ENCODE results near the gene AP3B1. TPM values are rescaled to one million over a fixed set of nuclear protein-coding genes. Genes with fewer than 3 reads are reported as not detected.
A peak's percentile ranks its signal among the peaks of the same experiment; 100 is the strongest.

The AP3B1 gene, protein sequence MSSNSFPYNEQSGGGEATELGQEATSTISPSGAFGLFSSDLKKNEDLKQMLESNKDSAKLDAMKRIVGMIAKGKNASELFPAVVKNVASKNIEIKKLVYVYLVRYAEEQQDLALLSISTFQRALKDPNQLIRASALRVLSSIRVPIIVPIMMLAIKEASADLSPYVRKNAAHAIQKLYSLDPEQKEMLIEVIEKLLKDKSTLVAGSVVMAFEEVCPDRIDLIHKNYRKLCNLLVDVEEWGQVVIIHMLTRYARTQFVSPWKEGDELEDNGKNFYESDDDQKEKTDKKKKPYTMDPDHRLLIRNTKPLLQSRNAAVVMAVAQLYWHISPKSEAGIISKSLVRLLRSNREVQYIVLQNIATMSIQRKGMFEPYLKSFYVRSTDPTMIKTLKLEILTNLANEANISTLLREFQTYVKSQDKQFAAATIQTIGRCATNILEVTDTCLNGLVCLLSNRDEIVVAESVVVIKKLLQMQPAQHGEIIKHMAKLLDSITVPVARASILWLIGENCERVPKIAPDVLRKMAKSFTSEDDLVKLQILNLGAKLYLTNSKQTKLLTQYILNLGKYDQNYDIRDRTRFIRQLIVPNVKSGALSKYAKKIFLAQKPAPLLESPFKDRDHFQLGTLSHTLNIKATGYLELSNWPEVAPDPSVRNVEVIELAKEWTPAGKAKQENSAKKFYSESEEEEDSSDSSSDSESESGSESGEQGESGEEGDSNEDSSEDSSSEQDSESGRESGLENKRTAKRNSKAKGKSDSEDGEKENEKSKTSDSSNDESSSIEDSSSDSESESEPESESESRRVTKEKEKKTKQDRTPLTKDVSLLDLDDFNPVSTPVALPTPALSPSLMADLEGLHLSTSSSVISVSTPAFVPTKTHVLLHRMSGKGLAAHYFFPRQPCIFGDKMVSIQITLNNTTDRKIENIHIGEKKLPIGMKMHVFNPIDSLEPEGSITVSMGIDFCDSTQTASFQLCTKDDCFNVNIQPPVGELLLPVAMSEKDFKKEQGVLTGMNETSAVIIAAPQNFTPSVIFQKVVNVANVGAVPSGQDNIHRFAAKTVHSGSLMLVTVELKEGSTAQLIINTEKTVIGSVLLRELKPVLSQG
- 78.6 and 113 TPM in 2 replicates for total RNA-seq

DNA sequence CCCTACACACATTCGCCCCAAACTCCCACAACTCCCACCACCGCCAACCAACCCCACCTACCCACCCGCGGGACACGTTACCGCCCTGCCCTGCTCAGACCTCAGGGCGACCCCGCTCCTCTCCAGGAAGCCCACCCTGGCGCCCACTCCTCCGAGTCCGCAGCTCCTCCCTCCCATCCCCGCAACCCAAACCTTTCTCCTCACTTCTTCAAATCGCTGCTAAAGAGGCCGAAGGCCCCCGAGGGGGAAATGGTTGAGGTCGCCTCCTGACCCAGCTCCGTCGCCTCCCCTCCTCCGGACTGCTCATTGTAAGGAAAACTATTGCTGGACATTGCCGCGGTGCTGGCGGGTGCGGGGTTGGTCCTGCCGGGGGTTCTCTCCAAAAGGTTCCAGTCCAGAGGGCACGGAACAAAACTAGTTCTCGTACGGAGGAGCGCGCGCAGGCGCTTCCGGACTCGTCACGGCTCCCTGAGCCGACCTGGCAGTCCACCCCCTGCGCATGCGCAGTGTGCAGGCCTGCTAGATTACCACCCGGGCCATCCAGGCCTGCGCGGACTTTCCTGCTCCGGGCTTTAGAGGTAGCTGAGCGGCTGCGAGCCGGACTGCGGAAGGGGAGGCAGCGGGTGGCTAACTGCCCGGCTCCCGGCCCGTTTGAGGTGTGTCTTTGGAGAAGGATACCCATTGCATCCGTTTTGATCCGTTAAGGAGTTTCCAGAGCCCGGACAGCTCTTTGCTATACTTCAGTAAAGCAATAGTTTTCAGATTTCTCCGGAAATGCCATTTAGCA, at the start of gene AP3B1:
Gene AP3B1, minus strand, starts transcription at position 451 of the 787 bp plus-strand sequence. Its CDS starts 119 bp downstream, at position 332.
- TF ChIP-seq CTCF (IDR thresholded peaks at IDR 0.05; ENCODE audit: insufficient read depth, low read depth, low read length): no peak
- peak within 1 kb of the TSS; percentile 74 for H3K4me3 ChIP-seq (ENCODE audit: low read depth, low read length)
- DNase-seq (ENCODE audit: low read depth): peak; percentile 99

GRCh38 chr5:78341440-78341839, 46.9 kb upstream of the AP3B1 start:
- no peak overlapping the region for H3K4me3 ChIP-seq (ENCODE audit: low read depth, low read length)
- DNase-seq (ENCODE audit: low read depth): no peak
- no peak for TF ChIP-seq CTCF (IDR thresholded peaks at IDR 0.05; ENCODE audit: insufficient read depth, low read depth, low read length)

GRCh38 chr5:78339617-78340436, 45.3 kb upstream of the AP3B1 start:
- no peak for DNase-seq (ENCODE audit: low read depth)
- no peak for TF ChIP-seq CTCF (IDR thresholded peaks at IDR 0.05; ENCODE audit: insufficient read depth, low read depth, low read length)
- H3K4me3 ChIP-seq (ENCODE audit: low read depth, low read length): no peak overlapping the region

GRCh38 chr5:78336698-78337097, 42.2 kb upstream of the AP3B1 start:
- no peak overlapping the region for H3K4me3 ChIP-seq (ENCODE audit: low read depth, low read length)
- no peak for TF ChIP-seq CTCF (IDR thresholded peaks at IDR 0.05; ENCODE audit: insufficient read depth, low read depth, low read length)
- DNase-seq (ENCODE audit: low read depth): no peak

DNA sequence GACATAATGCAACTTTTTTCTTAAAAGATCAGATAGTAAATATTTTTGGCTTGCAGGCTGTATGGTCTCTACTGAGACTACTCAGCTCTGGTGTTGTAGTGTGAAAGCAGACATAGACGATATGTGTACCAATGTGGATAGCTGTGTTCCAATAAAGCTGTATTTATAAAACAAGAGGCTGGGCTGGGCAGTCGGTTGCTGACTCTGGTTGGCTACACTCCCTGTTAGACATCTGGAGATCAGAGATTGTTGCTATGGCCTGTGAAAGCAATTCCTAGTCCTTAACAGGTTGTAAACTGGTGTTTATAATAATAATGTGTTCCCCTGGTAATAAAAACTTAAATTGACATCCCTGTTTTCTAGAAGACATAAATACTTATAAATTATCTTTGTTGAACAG, 41.5 kb upstream of the AP3B1 start:
- DNase-seq (ENCODE audit: low read depth): peak; percentile 72
- H3K4me3 ChIP-seq (ENCODE audit: low read depth, low read length): no peak overlapping the region
- no peak for TF ChIP-seq CTCF (IDR thresholded peaks at IDR 0.05; ENCODE audit: insufficient read depth, low read depth, low read length)

Measured in fibroblast of villous mesenchyme (primary cell).